GM12878 (cell line): Measurements from ENCODE around the gene ADK. TPM values are rescaled to one million over a fixed set of nuclear protein-coding genes. Genes with fewer than 3 reads are reported as not detected.

Experiments used
- ATAC-seq: fragments of 200-7000 bp; cut with Tn5 transposase; 3 replicates; pipeline ENCODE4 v1.9.1; 2020; ENCODE audit warnings: mild to moderate bottlenecking, moderate library complexity
- BruUV-seq: library from RNA; stranded (reverse); fragments of 400-500 nt; replicated peaks from 2 replicates; lab custom pipeline; 2021; lab: Mats Ljungman, UMichigan
- CTCF ChIA-PET: fragments of 300-600 bp; sonication (Branson Sonifier 250); formaldehyde crosslinking; extraction: SDS; loops from one replicate; lab custom pipeline; 2021; ENCODE audit warnings: inconsistent platforms; lab: Yijun Ruan, JAX
- POLR2A ChIA-PET: fragments of 350-600 bp; formaldehyde crosslinking; extraction: SDS; loops from one replicate; lab custom pipeline; 2021; ENCODE audit warnings: inconsistent platforms; lab: Charles Lee
- RAD21 ChIA-PET: fragments of 300-600 bp; sonication (Branson Sonifier 250); formaldehyde crosslinking; loops from one replicate; lab custom pipeline; 2023; ENCODE audit warnings: antibody characterized with exemption; ENCODE audit not compliant: unreplicated experiment; lab: Charles Lee
- SMC1A ChIA-PET: fragments of 300-600 bp; sonication (Branson Sonifier 250); formaldehyde crosslinking; loops from one replicate; lab custom pipeline; 2023; ENCODE audit not compliant: unreplicated experiment, uncharacterized antibody; lab: Charles Lee
- DNase-seq: peaks from one replicate; pipeline ENCODE4 v3.0.0-alpha.2; 2011; ENCODE audit warnings: low read depth, low spot score
- FAIRE-seq: peaks from 3 replicates; lab custom pipeline; 2011; peaks lifted over from hg19 to GRCh38; lab: Jason Lieb, UNC
- H2AFZ ChIP-seq: 2 replicates; pipeline ENCODE4 v1.6.0; 2011; ENCODE audit warnings: low read depth, low read length, control low read depth; ENCODE audit not compliant: control insufficient read depth
- H3K27ac ChIP-seq: 2 replicates; pipeline ENCODE4 v1.5.1; 2011; ENCODE audit warnings: control low read depth; ENCODE audit not compliant: control insufficient read depth, insufficient read depth
- H3K27me3 ChIP-seq, 2 experiments: replicated peaks in 1 of 2; 2 replicates each; pipeline versions ENCODE4 v1.6.0 to v1.6.1; 2011; ENCODE audit warnings: low read length in 1 of 2; ENCODE audit not compliant: control insufficient read depth in 2 of 2, insufficient read depth in 2 of 2
- H3K36me3 ChIP-seq, 2 experiments: 2 replicates each; pipeline ENCODE4 v1.5.1; 2011; ENCODE audit warnings: low read length in 1 of 2; ENCODE audit not compliant: control insufficient read depth in 2 of 2, insufficient read depth in 2 of 2
- H3K4me1 ChIP-seq: 2 replicates; pipeline ENCODE4 v1.6.1; 2011; ENCODE audit warnings: mild to moderate bottlenecking, low read length, moderate library complexity, mixed read lengths; ENCODE audit not compliant: control insufficient read depth, insufficient read depth
- H3K4me2 ChIP-seq: 2 replicates; pipeline ENCODE4 v1.6.0; 2011; ENCODE audit warnings: control low read depth; ENCODE audit not compliant: control insufficient read depth, insufficient read depth
- H3K4me3 ChIP-seq: fragments of 200-600 bp; sonication (generic); 2 replicates; pipeline ENCODE4 v1.5.1; 2016
- H3K79me2 ChIP-seq: 2 replicates; pipeline ENCODE4 v1.6.0; 2011; ENCODE audit warnings: low read length; ENCODE audit not compliant: control insufficient read depth, insufficient read depth
- H3K9ac ChIP-seq: 2 replicates; pipeline ENCODE4 v1.8.0; 2011; ENCODE audit warnings: low read length, control low read depth, mixed read lengths; ENCODE audit not compliant: control insufficient read depth, insufficient read depth
- H3K9me3 ChIP-seq: replicated peaks from 3 replicates; pipeline ENCODE4 v1.5.1; 2011; ENCODE audit warnings: mild to moderate bottlenecking, low read length; ENCODE audit not compliant: control insufficient read depth, insufficient read depth
- H4K20me1 ChIP-seq: 2 replicates; pipeline ENCODE4 v1.6.0; 2011; ENCODE audit not compliant: control insufficient read depth, insufficient read depth
- EZH2 ChIP-seq: IDR thresholded peaks from 2 replicates; pipeline ENCODE4 v1.6.1; 2012; ENCODE audit warnings: low read depth, mild to moderate bottlenecking, control low read depth, inconsistent platforms, low read length, borderline replicate concordance; ENCODE audit not compliant: control insufficient read depth
- HDAC2 ChIP-seq: fragments of 200-600 bp; sonication (generic); IDR thresholded peaks from 2 replicates; pipeline ENCODE4 v1.6.1; 2017
- HDGF ChIP-seq: fragments of 450-650 bp; IDR thresholded peaks from 2 replicates; pipeline ENCODE4 v1.6.1; 2016; ENCODE audit warnings: antibody characterized with exemption
- IRF3 ChIP-seq: fragments of 450-650 bp; IDR thresholded peaks from 2 replicates; pipeline ENCODE4 v1.6.1; 2014; ENCODE audit warnings: mild to moderate bottlenecking
- NFXL1 ChIP-seq: fragments of 450-650 bp; IDR thresholded peaks from 2 replicates; pipeline ENCODE4 v1.6.1; 2017; ENCODE audit warnings: antibody characterized with exemption, mild to moderate bottlenecking, borderline replicate concordance
- NR2F1 ChIP-seq: fragments of 450-650 bp; conservative IDR thresholded peaks from 2 replicates; pipeline ENCODE4 v1.6.1; 2017; ENCODE audit warnings: mild to moderate bottlenecking
- RELA ChIP-seq: fragments of 450-650 bp; IDR thresholded peaks from 2 replicates; pipeline ENCODE4 v1.8.0; 2014; ENCODE audit warnings: borderline replicate concordance; ENCODE audit not compliant: partially characterized antibody
- SIN3A ChIP-seq: IDR thresholded peaks from 2 replicates; pipeline ENCODE4 v1.6.1; 2012; ENCODE audit warnings: low read depth, low read length, improper control_type of control experiment
- SP1 ChIP-seq: IDR thresholded peaks from one replicate; pipeline ENCODE4 v1.6.1; 2011; ENCODE audit warnings: low read depth, low read length
- ZNF24 ChIP-seq: fragments of 450-650 bp; IDR thresholded peaks from 2 replicates; pipeline ENCODE4 v1.6.1; 2017; ENCODE audit warnings: antibody characterized with exemption, mild to moderate bottlenecking
- WGBS: methylation state at CpG from one replicate; pipeline ENCODE4 v1.1.6; 2016; ENCODE audit warnings: low lambda C conversion rate; ENCODE audit not compliant: insufficient replicate concordance, insufficient coverage; ENCODE audit errors: missing lambda C conversion rate; 5-methylcytosine and 5-hydroxymethylcytosine counted together
- in situ Hi-C: fragments of 300-500 bp; cut with MboI; formaldehyde crosslinking; loops from 9 replicates; pipeline ENCODE4 v1.14.3; 2018; ENCODE audit warnings: mixed read lengths
- intact Hi-C: fragments of 100-400 bp; cut with micrococcal nuclease; formaldehyde crosslinking; loops from one replicate; pipeline ENCODE4 v1.14.2; 2022; ENCODE audit not compliant: unreplicated experiment
- polyA plus RNA-seq, 11 experiments: library from polyadenylated mRNA; depleted of rRNA in 4 of 11; unstranded in 6 of 11; stranded (reverse) in 5 of 11; fragments of >200 nt; fragmentation: Nextera tagmentation in 4 of 11; fragmentation: Illumina TruSeq in 1 of 11; extraction: Ambion mirVana in 4 of 11; extraction: Trizol in 1 of 11; gene quantifications; 1 replicate in 1 of 11; 2 replicates in 10 of 11; pipeline versions ENCODE4 v1.2.1 to v1.2.3, GENCODE V29; 2011 to 2016; ENCODE audit warnings: inconsistent platforms in 2 of 11, missing spikeins in 2 of 11, low read depth in 1 of 11
- total RNA-seq, 4 experiments: library from RNA; depleted of rRNA in 3 of 4; stranded (reverse); fragments of >200 nt in 3 of 4; fragmentation: Illumina TruSeq in 1 of 4; extraction: Trizol in 1 of 4; gene quantifications; 2 replicates each; pipeline versions ENCODE4 v1.2.1 to v1.2.3, GENCODE V29; 2013 to 2021

ADK gene
- total and polyA plus RNA-seq, 10 of the 15 experiments (the other 5 are each of a cell fraction or from before 2014, with no cell fraction given): 42.0 to 151 (median 81.6) TPM

GRCh38 chr10:74684462-74684861 lies 533.4 kb downstream of the ADK start (continued):
- TF ChIP-seq IRF3 (no peak), SIN3A (no peak), ZNF24 (no peak), NFXL1 (no peak), HDAC2 (no peak)
- TF ChIP-seq, all 136 proteins: peak for 0

GRCh38 chr10:74685564-74685963 lies 534.5 kb downstream of the ADK start:
- 100% methylated on average over 1 of the region's 1 CpG for WGBS
- Histone ChIP-seq H3K27me3 (no peaks in the 10 kb centered on the region), H3K4me2 (no peak overlapping the region), H3K27ac (no peak overlapping the region), H4K20me1 (no peaks in the 10 kb centered on the region), H2AFZ (no peak overlapping the region), H3K9ac (no peak overlapping the region), H3K79me2 (no peaks in the 10 kb centered on the region), H3K9me3 (no peaks in the 10 kb centered on the region; the same call in 2 of the 3 replicates)
- in situ Hi-C loops: no loop called here
- RAD21 ChIA-PET: no interaction called here
- CTCF ChIA-PET: interaction anchor here (1.1 to 3.5 kb wide), 3 partner anchors 7 to 53 kb away, joined by 3 to 14 read pairs (median 14); no protein-coding TSS in a partner anchor
- no TSS peak for BruUV-seq
- DNase-seq (no peak), ATAC-seq (no peak)
- TF ChIP-seq RELA: no peak
- TF ChIP-seq EZH2: no peak
- no peak for TF ChIP-seq SP1
- no peak for TF ChIP-seq HDGF
- TF ChIP-seq NR2F1: no peak
- TF ChIP-seq, all 136 proteins: peak for 0
- ChIA-PET POLR2A (interaction anchor here (1.0 kb wide), 1 partner anchor 8 kb away, joined by 4 read pairs; no protein-coding TSS in a partner anchor), SMC1A (interaction anchor here (1.1 to 5.8 kb wide), 6 partner anchors 8 to 95 kb away, joined by 3 to 53 read pairs (median 18); no protein-coding TSS in a partner anchor)
- no peak for FAIRE-seq
- Histone ChIP-seq H3K4me3 (no peak overlapping the region), H3K4me1 (peaks cover 18% of the 10 kb centered on the region), H3K36me3 (peaks cover 0 to 2% of the 10 kb centered on the region in 2 experiments; a peak in 1 of 4 replicates)
- intact Hi-C loops: no loop called here
